Esophagus squamous epithelium (tissue), 5 donors: ENCODE data around the gene CYP2A6. TPM values are rescaled to one million over a fixed set of nuclear protein-coding genes. Genes with fewer than 3 reads are reported as not detected.
"Not testable (repeated sequence)": the region's sequence is repeated elsewhere in the genome, so short reads cannot be mapped to it uniquely, and the experiment has no call there.

Source experiments
- DNase-seq: peaks from one replicate; lab custom pipeline; 2025; lab: John Stamatoyannopoulos, UW
- H3K27ac ChIP-seq, 4 donors: fragments of 200-600 bp; sonication (generic); one replicate each; pipeline ENCODE4 v1.5.1; 2016 to 2019; ENCODE audit warnings: mild to moderate bottlenecking in 1 of 4
- H3K27me3 ChIP-seq, 4 donors: fragments of 200-600 bp; sonication (generic); 1 replicate in 3 of 4; 2 replicates in 1 of 4; pipeline versions ENCODE4 v1.5.1 to v1.6.0; 2017 to 2021; ENCODE audit warnings: antibody characterized with exemption in 1 of 4
- H3K36me3 ChIP-seq, 3 donors: fragments of 200-600 bp; sonication (generic); one replicate each; pipeline ENCODE4 v1.5.1; 2016 to 2019
- H3K4me1 ChIP-seq, 3 donors: fragments of 200-600 bp; sonication (generic); one replicate each; pipeline ENCODE4 v1.5.1; 2017 to 2019
- H3K4me3 ChIP-seq, 4 donors: fragments of 200-600 bp; sonication (generic); 1 replicate in 3 of 4; 2 replicates in 1 of 4; pipeline ENCODE4 v1.5.1; 2016 to 2019; ENCODE audit warnings: mild to moderate bottlenecking in 2 of 4, moderate library complexity in 1 of 4
- H3K9me3 ChIP-seq, 3 donors: fragments of 200-600 bp; sonication (generic); one replicate each; pipeline ENCODE4 v1.5.1; 2016 to 2019
- POLR2A ChIP-seq, 4 donors: fragments of 450-650 bp; IDR thresholded peaks; one replicate each; pipeline ENCODE4 v1.6.1; 2017; ENCODE audit warnings: antibody characterized with exemption in 4 of 4, mild to moderate bottlenecking in 4 of 4, moderate library complexity in 3 of 4
- WGBS, 2 donors: methylation state at CpG; one replicate each; pipeline ENCODE4 v1.1.5; 2018; 5-methylcytosine and 5-hydroxymethylcytosine counted together
- intact Hi-C: fragments of 100-400 bp; cut with DNase I; formaldehyde crosslinking; loops from one replicate; pipeline ENCODE4 v1.15.0; 2022
- total RNA-seq, 4 donors: library from RNA; depleted of rRNA; stranded (reverse); fragments of >200 nt; gene quantifications; one replicate each; pipeline ENCODE4 v1.1.0, GENCODE V29; 2016
- TF ChIP-seq, protein P1 (sequence below), 6 experiments: fragments of 450-650 bp in 4 of 6; fragments of 200-600 bp in 2 of 6; sonication (generic) in 2 of 6; IDR thresholded peaks; one replicate each; pipeline ENCODE4 v1.5.1; 2016 to 2019; ENCODE audit warnings: antibody characterized with exemption in 6 of 6, mild to moderate bottlenecking in 4 of 6, moderate library complexity in 4 of 6
- donor health status: DM: yes; HTN: yes; CAD: no.

CYP2A6 gene
- total RNA-seq, 4 donors from 2014 or later = not detected

DNA sequence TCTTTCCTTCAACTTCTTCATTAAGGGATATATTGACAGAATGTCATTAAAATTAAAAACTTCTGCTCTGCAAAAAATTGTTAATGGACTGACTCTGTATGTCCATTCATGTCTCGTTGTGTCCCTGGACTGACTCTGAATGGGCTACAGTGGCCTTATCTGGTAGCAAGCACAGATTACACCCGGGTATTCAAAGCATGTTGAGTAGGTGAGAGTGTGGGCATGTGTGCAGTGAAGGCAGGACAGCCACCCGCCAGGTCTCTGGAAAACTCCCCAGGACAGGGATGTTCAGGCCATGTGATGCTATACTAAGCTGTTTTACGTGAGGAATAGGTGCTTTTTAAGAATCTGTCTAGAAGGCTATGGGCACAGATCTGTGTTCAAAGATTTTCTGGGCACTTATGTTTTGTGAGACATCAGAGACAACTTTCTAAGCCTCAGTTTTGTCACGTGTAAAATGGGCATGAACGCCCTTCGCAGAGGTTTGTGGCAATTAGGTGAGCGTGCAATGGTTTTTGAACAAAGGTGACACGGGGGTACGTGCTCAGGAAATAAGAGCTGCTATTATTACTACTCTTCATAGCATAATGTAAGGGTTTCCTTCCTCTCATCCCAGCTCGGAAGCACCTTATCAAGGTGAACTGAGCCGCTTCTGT lies 7.1 kb downstream of the CYP2A6 start:
- 34 to 41% methylated on average over 7 to 8 of the region's 12 CpGs for WGBS, 2 donors
- DNase-seq, H3K27ac ChIP-seq, intact Hi-C loops, H3K9me3 ChIP-seq, H3K36me3 ChIP-seq: not testable (repeated sequence)
- Histone ChIP-seq H3K4me1 (peaks cover 0 to 14% (median 0%) of the 10 kb centered on the region in 3 donors), H3K27me3 (peaks cover 0 to 19% (median 0%) of the 10 kb centered on the region in 4 donors), H3K4me3 (peak overlapping the region in 3 of 4 donors; percentile 3 to 22 (median 22))

DNA sequence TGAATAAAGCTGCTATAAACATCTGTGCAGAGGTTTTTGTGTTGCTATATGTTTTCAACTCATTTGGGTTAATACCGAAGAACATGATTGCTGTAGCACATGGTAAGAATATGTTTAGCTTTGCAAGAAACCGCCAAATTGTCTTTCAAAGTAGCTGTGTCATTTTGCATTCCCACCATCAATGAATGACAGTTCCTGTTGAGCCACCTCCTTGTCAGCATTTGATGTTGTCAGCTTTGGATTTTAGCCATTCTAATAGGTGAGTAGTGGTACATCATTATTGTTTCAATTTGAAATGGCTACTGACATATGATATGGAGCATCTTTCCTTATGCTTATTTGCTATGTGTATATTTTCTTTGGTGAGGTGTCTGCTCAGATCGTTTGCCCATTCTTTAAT lies 8.2 kb downstream of the CYP2A6 start:
- H3K36me3 ChIP-seq, H3K27ac ChIP-seq, H3K4me3 ChIP-seq, DNase-seq, H3K27me3 ChIP-seq, H3K9me3 ChIP-seq, intact Hi-C loops: not testable (repeated sequence)
- WGBS, 2 donors = 81 to 91% methylated on average over 1 to 3 of the region's 3 CpGs
- H3K4me1 ChIP-seq = peaks cover 0 to 14% (median 0%) of the 10 kb centered on the region in 3 donors

DNA sequence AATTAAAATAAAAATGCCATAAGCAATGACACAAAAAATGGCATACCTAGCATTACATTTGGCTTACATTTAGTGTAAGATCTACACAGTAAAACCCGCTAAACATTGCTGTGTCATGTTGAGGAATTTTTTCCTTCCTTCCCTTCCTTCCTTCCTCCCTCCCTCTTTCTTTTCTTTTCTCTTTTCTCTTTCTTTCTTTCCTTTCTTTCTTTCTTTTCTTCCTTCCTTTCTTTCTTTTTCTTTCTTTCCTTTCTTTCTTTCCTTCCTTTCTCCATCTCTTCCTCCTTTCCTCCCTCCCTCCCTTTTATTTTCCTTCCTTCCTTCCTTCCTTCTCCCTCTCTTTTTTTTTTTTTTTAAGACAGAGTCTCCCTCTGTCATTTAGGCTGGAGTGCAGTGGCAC lies 11.8 kb downstream of the CYP2A6 start:
- H3K4me3 ChIP-seq, H3K4me1 ChIP-seq, DNase-seq, H3K9me3 ChIP-seq, H3K27me3 ChIP-seq, H3K36me3 ChIP-seq, intact Hi-C loops, H3K27ac ChIP-seq: not testable (repeated sequence)
- 54 to 81% methylated on average over 1 of the region's 1 CpG for WGBS, 2 donors

DNA sequence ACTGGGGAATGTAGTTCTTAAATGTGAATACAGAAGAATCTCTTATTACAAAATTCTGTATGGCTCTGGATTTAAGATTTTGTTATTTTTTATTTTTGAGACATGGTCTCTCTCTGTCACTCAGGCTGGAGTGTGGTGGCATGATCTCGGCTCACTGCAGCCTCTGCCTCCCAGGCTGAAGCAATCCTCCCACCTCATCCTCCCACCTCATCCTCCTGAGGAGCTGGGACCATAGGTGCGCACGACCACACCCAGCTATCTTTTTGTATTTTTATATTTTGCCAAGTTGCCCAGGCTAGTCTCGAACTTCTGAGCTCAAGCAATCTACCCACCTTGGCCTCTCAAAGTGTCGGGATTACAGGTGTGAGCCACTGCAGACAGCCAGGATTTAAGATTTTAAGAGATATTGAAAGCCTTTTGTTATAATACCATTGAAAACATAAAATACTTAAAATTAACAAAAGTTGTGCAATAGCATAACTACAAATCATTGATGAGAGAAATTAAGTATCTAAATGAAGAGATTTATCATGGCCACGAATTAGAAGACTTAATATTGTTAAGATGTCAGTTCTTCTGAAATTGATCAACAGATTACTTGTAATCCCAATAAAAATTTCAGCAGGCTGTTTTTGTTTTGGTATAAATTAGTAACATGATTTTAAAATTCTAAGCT lies 13.4 kb downstream of the CYP2A6 start:
- TF ChIP-seq, protein P1, sequence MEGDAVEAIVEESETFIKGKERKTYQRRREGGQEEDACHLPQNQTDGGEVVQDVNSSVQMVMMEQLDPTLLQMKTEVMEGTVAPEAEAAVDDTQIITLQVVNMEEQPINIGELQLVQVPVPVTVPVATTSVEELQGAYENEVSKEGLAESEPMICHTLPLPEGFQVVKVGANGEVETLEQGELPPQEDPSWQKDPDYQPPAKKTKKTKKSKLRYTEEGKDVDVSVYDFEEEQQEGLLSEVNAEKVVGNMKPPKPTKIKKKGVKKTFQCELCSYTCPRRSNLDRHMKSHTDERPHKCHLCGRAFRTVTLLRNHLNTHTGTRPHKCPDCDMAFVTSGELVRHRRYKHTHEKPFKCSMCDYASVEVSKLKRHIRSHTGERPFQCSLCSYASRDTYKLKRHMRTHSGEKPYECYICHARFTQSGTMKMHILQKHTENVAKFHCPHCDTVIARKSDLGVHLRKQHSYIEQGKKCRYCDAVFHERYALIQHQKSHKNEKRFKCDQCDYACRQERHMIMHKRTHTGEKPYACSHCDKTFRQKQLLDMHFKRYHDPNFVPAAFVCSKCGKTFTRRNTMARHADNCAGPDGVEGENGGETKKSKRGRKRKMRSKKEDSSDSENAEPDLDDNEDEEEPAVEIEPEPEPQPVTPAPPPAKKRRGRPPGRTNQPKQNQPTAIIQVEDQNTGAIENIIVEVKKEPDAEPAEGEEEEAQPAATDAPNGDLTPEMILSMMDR (IDR thresholded peaks at IDR 0.05) = no peak
- no peak for TF ChIP-seq POLR2A (IDR thresholded peaks at IDR 0.05)
- WGBS, 2 donors = 67 to 78% methylated on average over 6 of the region's 6 CpGs
- intact Hi-C loops = no loop called here
- no peaks in the 10 kb centered on the region for H3K4me1 ChIP-seq
- no peak for DNase-seq
- H3K36me3 ChIP-seq = no peaks in the 10 kb centered on the region
- no peak overlapping the region for H3K4me3 ChIP-seq
- no peaks in the 10 kb centered on the region for H3K27me3 ChIP-seq
- no peaks in the 10 kb centered on the region for H3K9me3 ChIP-seq
- H3K27ac ChIP-seq = no peak overlapping the region

DNA sequence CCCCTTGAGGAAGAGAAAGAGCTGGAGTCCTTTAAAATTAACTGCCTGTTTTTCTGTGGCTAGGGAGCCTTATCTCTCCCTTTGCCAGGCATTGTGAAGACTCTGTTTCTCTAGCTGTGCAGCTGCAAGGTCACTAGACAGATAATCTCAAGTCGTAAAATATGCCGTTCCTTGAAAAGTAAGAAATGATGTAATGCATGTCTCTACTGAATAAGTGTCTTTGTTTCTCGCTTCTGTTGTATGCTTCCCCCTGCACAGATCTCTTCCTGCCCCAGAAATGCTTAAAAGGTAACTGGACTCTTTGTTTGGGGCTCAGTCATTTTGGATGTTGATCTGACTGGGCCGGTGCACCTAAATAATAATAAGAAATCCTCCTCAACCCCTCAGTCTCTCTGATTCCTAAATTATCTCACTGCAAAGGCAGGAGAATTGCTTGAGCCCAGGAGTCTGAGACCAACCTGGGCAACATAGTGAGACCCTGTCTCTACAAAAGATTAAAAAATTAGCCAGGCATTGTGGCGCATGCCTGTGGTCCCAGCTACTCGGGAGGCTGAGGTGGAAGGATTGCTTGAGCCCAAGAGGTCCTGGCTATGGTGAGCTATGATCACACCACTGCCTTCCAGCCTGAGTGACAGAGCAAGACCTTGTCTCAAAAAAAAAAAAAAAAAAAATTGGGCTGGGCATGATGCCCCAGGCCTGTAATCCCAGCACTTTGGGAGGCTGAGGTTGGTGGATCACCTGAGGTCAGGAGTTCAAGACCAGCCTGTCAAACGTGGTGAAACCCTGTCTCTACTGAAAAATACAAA lies 16.3 kb downstream of the CYP2A6 start:
- intact Hi-C loops, H3K4me3 ChIP-seq, H3K27ac ChIP-seq, DNase-seq, H3K9me3 ChIP-seq, H3K36me3 ChIP-seq, H3K27me3 ChIP-seq, H3K4me1 ChIP-seq: not testable (repeated sequence)
- 53 to 73% methylated on average over 7 of the region's 7 CpGs for WGBS, 2 donors

DNA sequence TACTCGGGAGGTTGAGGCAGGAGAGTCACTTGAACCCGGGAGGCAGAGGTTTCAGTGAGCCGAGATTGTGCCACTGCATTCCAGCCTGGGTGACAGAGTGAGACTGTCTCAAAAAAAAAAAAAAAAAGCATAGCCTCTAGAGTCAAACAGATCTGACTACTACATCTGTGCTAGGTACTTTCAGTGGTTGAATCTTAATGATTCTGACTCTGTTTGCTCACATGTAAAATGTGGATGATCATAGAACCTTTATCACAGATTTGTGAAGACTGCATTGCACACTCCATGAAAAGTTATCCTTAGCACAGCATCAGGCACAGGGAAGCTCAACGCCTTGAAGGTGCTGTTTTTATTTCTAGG lies 17.8 kb downstream of the CYP2A6 start:
- 60 to 75% methylated on average over 4 of the region's 4 CpGs for WGBS, 2 donors
- H3K27ac ChIP-seq, H3K4me1 ChIP-seq, H3K9me3 ChIP-seq, H3K36me3 ChIP-seq, H3K27me3 ChIP-seq, intact Hi-C loops, H3K4me3 ChIP-seq, DNase-seq: not testable (repeated sequence)

DNA sequence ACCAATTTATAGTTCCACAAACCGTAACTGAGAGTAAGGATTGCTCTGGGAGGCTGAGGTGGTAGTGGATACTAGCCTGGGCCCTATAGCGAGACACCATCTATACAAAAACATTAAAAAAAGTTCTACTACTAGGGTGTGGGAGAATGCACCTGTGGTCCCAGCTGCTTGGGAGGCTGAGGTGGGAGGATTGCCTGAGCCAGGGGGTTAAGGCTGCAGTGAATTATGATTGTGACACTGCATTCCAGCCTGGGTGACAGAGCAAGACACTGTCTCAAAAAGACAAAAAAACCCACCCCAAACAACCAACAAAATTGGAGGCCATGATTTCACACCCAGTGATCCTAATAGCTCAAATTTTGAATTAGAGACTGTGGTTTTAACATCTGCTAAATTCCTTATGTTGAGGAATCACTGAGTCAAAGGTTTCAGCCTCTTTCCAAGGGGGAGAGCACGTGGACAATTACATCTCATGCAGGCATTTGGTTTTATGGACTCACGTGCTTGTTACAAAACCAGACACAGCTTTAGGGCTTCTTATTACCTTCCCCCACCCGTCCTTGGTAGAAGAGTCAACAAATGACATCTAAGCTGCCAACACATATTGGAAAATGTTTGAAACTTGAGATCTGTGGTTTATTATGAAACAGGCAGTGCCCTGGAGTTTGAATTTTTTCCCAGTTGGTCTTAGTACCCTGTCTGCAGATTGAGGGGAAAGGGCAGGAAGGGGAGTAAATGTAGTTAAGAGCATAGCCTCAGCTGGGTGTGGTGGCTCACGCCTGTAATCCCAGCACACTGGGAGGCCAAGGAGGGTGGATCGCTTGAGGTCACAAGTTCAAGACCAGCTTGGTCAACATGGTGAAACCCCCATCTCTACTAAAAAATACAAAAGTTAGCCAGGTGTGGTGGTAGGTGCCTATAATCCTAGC lies 18.5 kb downstream of the CYP2A6 start:
- intact Hi-C loops = no loop called here
- H3K27ac ChIP-seq = no peak overlapping the region
- no peak for DNase-seq
- no peak overlapping the region for H3K4me3 ChIP-seq
- WGBS, 2 donors = 54 to 60% methylated on average over 5 to 7 of the region's 7 CpGs
- H3K4me1 ChIP-seq = no peaks in the 10 kb centered on the region
- no peaks in the 10 kb centered on the region for H3K27me3 ChIP-seq
- peaks cover 0 to 12% (median 0%) of the 10 kb centered on the region in 3 donors for H3K36me3 ChIP-seq
- H3K9me3 ChIP-seq = no peaks in the 10 kb centered on the region
- TF ChIP-seq, protein P1 (IDR thresholded peaks at IDR 0.05) = no peak
- no peak for TF ChIP-seq POLR2A (IDR thresholded peaks at IDR 0.05)

DNA sequence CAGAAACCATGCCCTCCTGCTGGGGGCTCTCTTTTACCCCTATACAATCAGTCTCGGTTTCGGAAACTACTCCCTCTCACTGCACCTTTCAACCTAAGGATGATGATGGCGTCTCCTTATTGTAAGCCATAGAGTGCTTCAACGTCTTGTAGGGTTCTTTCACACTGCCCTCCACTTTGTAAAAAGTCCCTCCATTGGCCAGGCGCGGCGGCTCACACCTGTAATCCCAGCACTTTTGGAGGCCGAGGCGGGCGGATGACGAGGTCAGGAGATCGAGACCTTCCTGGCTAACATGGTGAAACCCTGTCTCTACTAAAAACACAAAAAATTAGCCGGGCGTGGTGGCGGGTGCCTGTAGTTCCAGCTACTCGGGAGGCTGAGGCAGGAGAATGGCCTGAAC lies 19.5 kb downstream of the CYP2A6 start:
- H3K4me3 ChIP-seq, H3K9me3 ChIP-seq, H3K27me3 ChIP-seq, H3K4me1 ChIP-seq, H3K27ac ChIP-seq, DNase-seq, intact Hi-C loops: not testable (repeated sequence)
- peaks cover 0 to 13% (median 0%) of the 10 kb centered on the region in 3 donors for H3K36me3 ChIP-seq
- 86 to 95% methylated on average over 4 to 16 of the region's 16 CpGs for WGBS, 2 donors
